Activated T-helper 1 cell treated with anti-CD3 and anti-CD28 coated beads, Interleukin-2, amount 50 U/mL, for 16 hours (primary cell): ENCODE measurements around the gene PTPMT1.

Experiments used
- DNase-seq, 2 donors: peaks; one replicate each; pipeline ENCODE4 v3.0.0-alpha.2; 2020; ENCODE audit warnings: low read depth in 1 of 2, low spot score in 1 of 2

PTPMT1 gene

DNA sequence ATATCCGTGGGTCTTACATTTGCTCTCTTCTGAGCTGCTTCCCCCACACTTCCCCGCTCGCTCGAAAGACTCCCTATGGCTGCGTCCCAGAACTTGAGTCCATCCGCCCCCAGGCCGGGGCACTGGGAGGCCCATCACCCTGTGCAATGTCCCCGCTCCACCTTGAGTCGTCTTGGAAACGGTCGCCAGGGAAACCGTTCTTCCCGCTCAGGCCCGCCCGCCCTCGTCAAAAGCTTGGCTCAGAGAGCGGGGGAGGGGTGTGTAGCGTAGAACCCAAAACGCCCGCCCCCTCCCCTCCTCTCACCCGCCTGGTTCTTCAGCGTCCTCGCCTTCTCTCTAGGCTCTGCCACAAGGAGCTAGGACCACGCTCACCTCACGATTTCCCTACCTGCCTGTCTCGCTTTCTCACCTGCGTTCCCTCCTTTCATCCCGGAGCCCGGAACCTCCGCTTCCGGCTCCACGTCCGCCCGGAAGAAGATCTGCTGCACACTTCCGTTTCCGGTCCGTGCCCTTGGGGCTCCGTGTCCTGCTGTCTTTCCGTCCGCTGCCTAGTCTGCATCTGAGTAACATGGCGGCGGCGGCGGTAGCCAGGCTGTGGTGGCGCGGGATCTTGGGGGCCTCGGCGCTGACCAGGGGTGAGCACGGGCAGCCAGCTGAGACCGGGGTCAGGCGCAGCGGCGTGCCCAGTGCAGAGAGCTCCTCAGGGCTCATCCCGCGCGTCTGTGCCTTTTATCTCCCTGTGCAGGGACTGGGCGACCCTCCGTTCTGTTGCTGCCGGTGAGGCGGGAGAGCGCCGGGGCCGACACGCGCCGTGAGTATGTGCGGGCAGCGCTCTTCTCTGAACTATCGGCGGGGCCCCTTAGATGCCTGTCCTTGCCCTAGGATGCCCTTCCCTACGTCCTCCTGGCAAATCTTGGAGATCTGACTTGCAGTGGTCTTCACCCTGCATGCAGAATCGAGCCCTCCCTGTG, 13.4 kb downstream of the PTPMT1 start, which contains the start of the genes KBTBD4 and NDUFS3:
Gene KBTBD4, minus strand, starts transcription at position 447 of the 971 bp plus-strand sequence. Its CDS starts 19 bp downstream, at position 428.
Gene NDUFS3, plus strand, starts transcription at position 551 of the 971 bp plus-strand sequence. Its CDS starts 18 bp downstream, at position 569.
- DNase-seq, result peak; percentile 83 to 84

DNA sequence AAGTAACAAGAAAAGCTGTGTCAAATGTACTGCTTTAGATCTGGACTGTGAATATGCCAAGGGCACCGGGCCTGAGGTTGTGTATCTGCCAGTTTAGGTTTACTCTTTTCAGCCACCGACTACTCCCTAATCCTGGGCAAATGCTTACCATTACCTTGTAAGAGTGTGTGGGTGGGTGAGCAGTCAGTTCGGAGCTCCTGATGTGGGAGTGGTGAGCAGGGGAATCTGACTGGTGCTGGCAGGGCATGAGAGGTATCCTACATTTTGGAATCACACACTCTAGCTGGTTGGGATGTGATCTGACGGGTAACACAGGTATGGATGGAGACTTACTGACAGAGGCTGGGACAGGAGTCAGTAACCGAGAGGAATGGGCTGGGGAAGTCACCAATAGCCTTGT, 18.4 kb downstream of the PTPMT1 start:
- DNase-seq, result no peak

DNA sequence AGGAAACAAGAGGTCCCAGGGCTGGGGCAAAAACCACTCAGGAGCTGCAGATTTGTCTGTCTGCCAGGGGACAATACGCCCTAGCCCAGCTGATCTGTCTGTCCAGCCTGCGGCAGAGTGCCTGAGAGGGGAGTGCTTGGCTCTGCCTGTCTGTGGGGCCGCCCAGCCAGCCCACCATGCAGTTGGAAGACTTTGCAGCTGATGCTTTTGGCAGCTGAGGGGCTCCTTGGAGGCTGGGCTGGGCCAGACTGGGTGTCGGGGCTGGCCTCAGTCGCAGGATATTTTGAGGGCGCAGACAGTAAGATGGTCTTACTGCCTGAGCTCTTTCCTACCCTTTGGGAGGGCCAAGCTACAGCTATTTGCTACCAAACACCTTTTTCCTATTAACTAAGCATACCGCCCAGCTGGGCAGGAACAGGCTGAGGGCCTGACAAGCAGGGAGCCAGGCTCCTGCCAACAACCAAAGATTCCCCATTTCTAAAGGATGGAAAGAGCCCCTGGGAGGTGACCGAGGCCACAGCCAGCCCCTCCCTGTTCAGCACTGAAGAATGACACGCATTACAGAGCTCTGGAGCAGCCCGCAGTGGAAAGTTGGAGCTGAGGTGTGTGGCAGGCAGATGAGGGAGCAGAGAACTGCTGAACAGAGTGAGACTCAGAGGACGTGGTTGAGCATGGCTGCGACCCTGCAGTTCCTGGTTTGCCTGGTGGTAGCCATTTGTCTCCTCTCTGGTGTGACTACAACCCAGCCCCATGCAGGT, 20.9 kb downstream of the PTPMT1 start, which contains the start of gene FAM180B:
Gene FAM180B, plus strand, starts transcription at position 581 of the 758 bp plus-strand sequence. Its CDS starts 91 bp downstream, at position 672.
- no peak for DNase-seq

DNA sequence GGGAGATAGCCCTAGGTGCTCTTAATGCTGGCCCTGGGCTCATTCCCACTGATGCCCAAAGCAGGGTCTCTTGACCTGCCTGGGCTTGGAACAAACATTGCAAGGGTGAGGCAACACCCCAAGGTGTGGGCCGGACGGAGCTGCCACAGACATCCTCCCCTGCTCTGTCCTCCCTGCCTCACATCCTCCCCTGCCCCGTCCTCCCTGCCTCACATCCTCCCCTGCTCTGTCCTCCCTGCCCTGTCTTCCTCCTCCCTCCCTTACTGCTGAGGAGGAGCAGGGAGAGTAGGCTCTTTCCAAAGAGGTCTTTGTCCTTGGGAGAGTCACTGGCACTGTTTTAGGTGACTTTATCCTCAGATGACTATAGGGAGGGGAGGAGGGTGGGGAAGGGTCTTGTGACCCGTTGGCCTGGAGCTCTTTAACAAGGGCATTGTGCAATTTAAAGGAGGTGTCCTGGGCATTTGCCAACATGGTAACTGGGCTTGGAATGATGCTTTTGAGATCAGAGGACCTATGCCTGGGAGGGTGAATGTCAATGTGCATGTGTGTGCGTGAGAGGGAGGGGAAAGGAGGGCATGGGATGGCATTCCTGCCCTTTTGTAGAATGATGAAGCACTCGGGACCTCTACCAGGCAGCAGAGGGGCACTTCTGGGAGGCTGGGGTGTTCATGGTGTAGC, 21.8 kb downstream of the PTPMT1 start:
- DNase-seq, result no peak

DNA sequence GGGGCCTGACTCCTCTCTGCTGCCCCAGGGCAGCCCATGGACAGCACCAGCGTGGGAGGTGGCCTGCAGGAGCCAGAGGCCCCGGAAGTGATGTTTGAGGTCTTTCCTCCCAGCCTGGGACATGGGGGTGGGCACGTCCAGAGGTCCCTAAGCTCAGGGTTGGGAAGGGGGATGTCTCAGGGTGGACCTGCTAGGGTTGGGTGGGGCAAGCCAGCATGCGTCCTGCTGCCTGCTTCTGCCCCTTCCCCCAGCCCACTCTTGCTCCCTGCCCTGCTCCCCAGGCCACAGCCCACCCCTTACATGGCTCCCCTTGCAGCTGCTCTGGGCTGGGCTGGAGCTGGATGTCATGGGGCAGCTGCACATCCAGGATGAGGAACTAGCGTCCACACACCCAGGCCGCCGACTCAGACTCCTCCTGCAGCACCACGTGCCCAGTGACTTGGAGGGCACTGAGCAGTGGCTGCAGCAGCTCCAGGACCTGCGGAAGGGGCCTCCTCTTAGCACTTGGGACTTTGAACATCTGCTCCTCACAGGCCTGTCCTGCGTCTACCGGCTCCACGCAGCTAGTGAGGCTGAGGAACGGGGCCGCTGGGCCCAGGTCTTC, 22.4 kb downstream of the PTPMT1 start:
- DNase-seq, result no peak

DNA sequence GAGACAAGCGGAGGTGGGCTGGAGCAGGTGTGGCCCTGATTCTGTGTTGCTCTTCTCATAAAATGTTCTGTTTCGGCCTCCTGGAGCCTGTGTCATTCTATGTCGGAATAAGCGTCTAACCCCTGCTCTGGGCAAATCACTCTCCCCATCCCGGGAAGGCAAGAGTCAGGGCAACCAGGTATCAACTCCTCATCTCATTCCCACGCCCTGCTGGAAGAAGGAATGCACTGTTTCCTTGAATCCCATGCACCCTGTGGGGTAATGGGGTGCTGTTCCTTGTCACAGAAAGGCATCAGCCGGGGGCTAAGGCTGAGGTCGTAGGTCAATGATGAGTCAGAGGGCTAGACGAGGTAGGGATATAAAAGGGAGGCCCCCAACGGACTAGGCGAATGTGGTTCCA, 23.7 kb downstream of the PTPMT1 start:
- no peak for DNase-seq

DNA sequence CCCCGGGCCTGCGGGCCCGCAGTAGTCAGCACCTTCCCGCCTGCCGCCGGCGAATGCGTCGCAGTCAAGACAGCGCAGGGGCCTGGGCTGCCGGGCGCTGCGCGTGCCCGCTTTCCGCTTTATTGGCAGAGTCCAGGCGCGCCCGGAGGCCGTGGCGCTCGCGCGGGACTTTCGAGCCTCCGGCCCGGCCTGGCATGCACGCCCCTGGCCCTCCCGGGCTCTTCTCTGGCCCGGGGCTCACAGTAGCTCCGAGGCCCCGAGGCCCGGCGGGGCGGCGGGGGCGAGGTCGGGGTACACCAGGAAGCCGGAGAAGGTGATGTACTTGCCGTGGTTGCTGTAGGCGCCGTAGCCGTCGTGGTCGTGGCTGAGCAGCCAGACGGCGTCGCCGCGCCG, 24.2 kb downstream of the PTPMT1 start:
- no peak for DNase-seq

DNA sequence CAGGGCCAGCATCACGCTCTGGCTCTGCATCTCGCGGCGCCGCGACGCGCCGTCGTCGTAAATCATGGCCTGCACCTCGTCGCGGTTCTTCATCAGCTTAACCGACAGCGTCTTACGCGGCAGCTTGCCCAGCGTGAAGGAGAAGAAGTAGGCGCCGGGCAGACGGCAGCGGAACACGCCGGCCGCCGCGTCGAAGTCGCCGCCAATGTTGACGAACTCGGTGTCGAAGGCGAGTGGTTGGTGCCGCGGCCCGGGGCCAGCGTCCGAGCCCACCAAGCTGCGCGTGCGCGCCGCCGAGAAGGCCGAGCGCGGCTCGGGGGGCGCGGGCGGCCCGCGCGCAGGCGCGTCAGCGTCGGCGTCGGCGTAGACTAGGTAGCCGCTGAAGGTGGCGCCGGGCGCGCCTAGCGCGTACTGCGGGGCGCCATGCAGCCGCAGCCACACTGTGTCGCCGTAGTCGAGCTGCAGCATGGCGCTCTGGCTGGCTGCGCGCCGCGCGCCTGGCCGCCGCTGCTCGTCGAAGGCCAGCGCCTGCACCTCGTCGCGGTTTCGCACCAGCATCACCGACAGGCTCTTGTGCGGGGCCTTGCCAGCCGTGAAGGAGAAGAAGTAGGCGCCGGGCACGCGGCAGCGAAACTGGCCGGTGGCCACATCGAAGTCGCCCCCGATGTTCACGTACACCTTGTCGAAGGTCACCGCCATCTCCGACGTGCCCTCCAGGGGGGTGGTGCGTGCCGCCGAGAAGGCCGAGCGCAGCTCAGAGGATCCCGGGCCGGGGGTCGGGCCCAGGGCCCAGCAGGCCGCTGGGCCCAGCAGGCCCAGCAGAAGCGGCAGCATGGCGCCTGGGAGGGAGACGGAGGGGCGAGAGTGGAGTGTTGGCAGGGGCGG, 24.8 kb downstream of the PTPMT1 start:
- no peak for DNase-seq

DNA sequence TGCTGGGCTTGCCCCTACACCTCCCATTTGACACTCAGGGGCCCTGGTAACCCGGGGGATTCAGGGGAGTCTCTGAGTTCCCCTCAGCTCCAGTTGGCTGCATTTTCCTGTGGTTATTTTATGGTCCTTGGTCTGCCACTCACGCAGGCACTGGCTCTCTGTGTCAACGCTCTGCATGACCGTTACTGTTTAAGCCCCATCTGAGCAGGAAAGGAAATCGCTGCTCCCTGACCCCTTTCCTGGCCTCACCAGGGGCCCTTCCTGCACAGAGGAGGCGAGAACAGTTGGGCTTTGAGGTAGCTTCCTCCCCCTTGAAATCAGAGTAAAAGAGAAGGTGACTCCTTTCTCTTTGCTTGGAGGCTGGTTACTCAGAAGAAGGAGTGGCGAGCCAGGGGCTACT, 26.4 kb downstream of the PTPMT1 start:
- DNase-seq, result no peak

DNA sequence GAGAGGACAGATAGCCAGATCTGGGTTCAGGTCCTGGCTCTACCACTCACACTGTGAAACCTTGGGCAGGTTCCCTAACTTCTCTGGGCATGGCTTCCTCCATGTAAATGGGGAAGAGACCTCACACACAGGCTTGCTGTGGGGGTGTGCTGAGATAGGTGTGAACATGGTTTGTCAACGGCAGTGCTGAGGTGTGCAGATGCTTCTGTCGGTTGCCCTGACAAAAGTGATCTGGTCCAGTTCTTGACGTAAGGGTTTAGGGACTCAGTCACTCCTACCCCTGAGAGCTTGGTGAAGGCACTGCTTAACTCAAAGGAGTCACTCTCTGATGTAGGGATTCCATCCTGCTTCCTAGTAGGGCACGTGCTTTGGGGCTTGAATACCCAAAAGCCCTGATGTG, 26.9 kb downstream of the PTPMT1 start:
- no peak for DNase-seq

DNA sequence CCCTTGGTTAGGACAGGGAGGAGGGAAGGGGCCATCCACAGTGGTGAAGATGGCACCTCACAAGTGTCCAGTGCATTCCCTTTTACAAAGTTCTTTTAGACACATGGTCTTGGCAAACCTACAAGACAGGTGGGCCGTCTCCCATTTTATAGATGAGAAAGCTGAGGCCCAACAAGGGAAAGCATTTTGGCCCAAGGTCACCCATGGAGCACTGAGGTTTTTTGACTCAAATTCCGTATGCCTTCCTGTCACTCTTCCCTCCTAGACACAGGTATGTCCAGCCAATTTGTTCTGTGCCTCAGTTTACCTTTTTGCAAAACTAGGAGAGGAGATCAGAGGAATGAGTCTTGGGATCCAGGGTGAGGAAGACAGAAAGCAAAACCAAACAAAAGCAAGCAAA, 27.6 kb downstream of the PTPMT1 start:
- no peak for DNase-seq

DNA sequence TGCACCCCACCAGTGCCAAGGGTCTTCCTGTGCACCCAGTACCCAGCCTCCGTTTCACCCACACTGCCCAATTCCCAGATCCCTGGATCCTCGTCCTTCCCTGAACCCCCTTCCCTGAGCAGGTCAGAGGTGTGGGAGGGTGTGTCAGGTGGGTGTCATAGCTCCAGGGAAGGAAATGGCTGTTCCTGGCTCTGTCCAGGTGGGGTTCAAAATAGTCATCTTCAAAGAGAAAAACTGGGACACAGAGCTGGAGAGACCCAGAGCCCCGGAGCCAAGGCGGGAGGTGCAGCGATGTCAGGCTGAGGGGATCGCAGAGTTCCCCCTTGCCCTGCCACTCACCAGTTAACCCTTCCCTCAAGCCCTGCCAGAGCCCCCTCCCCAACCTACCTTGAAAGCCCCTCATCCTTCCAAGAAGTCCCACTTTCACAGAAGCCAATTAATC, 28.1 kb downstream of the PTPMT1 start:
- no peak for DNase-seq

DNA sequence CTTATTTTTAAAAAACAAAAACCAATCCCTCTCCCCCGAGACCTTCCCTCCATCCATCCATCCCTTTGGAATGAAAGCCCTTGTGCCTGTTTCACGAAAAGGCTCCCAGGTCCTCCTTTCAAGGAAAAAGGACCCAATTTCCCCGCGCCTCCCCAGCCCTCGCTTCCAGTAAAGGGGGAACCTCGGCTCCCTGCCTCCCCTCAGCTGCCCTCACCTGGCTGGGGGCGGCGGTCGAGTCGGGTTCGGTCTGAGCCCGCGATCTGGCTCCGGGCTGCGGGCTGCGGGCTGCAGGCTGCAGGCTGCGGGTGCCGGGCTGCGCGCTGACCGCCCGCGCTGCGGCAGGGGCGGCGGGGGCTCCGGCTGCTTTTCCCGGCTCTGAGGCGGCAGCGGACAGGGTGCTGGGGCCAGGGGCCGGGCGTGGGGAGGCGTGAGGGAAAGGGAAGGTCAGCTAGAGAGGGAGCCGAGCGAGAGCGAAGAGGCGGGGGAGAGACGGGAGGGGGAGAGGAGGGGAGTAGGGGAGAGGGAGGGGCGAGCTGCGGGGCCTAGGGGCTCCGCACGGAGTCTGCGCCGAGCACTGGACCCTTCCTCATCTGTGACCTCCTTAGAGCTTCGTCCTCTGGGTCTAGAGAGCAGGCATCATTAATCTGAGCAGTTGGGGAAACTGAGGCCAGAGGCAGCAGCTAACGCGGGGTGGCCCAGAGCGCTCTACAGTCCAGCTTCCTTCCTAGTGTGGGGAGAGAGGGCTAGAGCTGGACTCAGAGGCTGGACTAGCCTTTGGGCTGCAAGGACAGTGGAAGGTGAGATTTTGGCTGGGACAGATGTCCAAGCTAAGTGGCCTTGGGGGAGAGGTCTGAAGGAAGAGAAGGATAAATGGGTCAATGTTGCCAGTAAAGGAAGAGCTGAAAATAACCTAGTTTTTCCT, 28.8 kb downstream of the PTPMT1 start, which contains the start of gene C1QTNF4:
Gene C1QTNF4, minus strand, starts transcription at position 478 of the 922 bp plus-strand sequence. CDS start 3,601 bp downstream, outside the sequence.
- DNase-seq, result no peak

DNA sequence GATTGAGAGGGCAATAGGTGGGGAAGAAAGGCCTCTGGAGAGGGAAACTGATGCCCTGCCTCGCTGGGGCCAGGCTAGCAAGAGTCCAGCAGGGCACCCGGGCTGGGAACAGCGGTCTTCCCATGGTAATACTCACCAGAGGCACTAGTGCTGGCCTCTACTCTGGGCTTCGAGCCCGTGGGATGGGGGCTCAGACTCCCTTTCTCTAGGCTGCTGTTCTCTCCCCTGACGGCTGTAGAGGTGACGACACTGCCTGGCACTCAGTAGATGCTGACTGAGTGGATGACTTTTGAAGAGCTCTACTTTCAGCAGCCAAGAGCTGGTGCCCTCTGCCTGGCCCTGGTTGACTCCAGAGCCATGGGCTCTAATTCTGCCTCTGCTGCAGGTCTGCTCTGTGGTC, 29.6 kb downstream of the PTPMT1 start:
- no peak for DNase-seq

DNA sequence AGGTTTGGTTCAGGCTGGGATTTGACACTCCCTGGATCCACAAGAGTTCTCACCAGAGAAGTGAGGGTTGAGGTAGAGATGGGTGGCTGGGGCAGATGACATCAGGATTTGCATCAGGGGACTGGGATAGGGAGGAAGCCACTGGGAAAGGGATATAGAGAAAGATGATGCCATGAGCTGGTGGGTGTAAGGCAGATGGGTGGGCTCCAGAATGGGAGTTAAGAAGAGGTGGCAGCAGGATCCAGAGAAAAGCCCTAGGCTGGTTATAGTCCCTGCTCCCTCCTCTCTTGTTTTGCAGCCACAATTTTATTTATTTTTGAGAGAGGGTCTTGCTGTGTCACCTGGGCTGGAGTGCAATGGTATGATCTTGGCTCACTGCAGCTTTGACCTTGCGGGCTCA, 30.6 kb downstream of the PTPMT1 start:
- DNase-seq, result no peak

DNA sequence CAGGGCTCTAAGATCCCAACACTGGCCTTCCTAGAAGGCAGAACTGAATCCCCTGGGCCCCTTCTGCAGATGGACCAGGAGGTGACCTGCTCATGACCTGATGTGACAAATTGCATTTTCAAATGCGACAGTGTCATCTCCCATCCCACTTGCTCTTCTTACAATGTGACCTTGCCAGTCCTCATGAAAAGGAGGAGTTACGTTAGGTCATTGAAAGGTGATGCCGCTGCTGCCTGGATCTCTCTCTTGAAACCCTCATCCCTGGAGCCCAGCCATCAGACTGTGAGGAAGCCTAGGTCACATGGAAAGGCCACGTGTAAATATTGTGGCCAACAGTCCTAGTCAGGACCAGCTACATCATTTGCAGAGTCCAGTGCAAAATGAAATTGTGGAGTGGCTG, 34.5 kb downstream of the PTPMT1 start:
- DNase-seq, result no peak

DNA sequence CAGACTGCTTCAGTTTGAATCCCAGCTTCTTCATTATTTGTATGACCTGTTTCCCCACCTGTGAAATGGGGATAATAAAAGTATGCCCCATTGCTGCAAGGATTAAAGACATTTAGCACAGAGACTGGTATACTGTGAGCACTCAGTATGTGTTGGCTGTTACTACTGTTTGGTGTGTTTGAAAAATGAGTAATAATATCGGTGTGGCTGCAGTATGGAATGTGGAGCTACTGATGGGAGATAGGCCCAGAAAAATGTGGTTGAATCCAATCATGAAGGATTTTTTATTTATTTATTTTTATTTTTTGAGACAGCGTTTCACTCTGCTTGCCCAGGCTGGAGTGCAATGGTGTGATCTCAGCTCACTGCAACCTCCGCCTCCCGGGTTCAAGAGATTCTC, 37.9 kb downstream of the PTPMT1 start:
- no peak for DNase-seq

DNA sequence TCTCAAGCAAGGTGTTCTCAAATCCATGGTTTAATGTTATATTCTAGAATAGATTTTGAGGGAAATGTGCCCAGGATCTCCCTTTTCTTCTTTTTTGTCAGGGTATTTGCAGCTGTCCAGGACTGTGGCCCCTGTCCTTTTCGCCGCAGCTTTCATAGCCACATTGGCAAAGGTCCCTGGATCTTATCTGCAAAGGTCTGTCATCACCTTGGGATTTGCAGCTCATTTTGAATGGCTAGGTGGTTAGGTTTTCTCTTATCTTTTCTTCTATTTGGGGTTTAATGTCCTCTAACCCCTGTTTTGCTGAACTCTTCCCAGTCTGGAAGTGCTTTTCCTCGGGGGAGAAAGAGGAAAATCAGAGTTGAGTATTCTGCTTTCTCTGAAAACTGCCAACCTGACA, 40.5 kb downstream of the PTPMT1 start:
- no peak for DNase-seq

DNA sequence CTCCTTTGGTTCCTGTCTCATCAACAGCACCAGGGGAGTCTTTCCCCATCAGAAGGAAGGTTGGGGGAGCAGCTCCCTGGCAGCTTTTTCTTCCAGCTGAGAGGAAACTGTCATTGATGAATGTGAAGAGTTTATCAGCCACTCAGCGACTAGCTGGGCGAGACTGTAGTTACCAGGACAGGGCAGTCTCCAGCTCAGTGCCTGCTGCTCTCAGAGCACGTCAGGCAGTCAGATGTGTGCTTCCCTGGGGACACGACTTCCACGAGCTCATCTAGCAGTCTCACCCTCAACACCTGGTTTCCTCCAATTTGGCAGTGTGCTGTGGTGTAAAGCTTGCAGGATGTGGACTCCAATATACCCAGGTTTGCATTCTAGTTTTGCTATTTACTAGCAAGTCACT, 41.3 kb downstream of the PTPMT1 start:
- DNase-seq, result no peak
